ENCODE data around the gene S1PR5.

- TF ChIP-seq SUZ12 (IDR thresholded peaks at IDR 0.05; ENCODE audit: extremely low read depth, insufficient read depth, insufficient read length) = no peak
- no peak for TF ChIP-seq ZNF274 (IDR thresholded peaks at IDR 0.05; ENCODE audit: low read depth, low read length)
These were observed 6.9 kb downstream of the S1PR5 start for GRCh38 chr19:10510301-10510802.

All from NT2/D1 (cell line).